AG09319 (cell line): ENCODE measurements around the gene PHTF1.

Experiments
- DNase-seq: peaks from one replicate; pipeline ENCODE4 v3.0.0-alpha.2; 2010; ENCODE audit warnings: low read depth; ENCODE audit errors: extremely low read depth
- CTCF ChIP-seq: IDR thresholded peaks from 2 replicates; pipeline ENCODE4 v1.5.1; 2011; ENCODE audit warnings: low read depth, mild to moderate bottlenecking, inconsistent platforms, low read length, moderate library complexity

The PHTF1 gene

GRCh38 chr1:113663165-113663951, 95.9 kb downstream of the PHTF1 start:
- no peak for TF ChIP-seq CTCF
- DNase-seq, result no peak

- no peak for DNase-seq
- no peak for TF ChIP-seq CTCF
Observed at GRCh38 chr1:113662101-113662500, 97.2 kb downstream of the PHTF1 start.

GRCh38 chr1:113660088-113660487, 99.2 kb downstream of the PHTF1 start:
- no peak for DNase-seq
- TF ChIP-seq CTCF, result no peak

GRCh38 chr1:113659556-113659955, 99.7 kb downstream of the PHTF1 start:
- no peak for DNase-seq
- TF ChIP-seq CTCF, result no peak

GRCh38 chr1:113659035-113659434, 100.3 kb downstream of the PHTF1 start:
- no peak for TF ChIP-seq CTCF

GRCh38 chr1:113657556-113658063, 101.7 kb downstream of the PHTF1 start:
- no peak for DNase-seq
- TF ChIP-seq CTCF, result no peak

More at GRCh38 chr1:113659035-113659434, 100.3 kb downstream of the PHTF1 start:
- no peak for DNase-seq

- DNase-seq, result no peak
- TF ChIP-seq CTCF, result no peak
Observed at GRCh38 chr1:113657126-113657525, 102.2 kb downstream of the PHTF1 start.
